GM23248 (cell line): Measurements from ENCODE around the gene BMI1.

Experiments used
- EZH2 ChIP-seq: fragments of 200-600 bp; sonication (generic); IDR thresholded peaks from 2 replicates; pipeline ENCODE4 v1.6.1; 2018; ENCODE audit warnings: antibody characterized with exemption, mild to moderate bottlenecking; ENCODE audit not compliant: insufficient read depth, poor library complexity, severe bottlenecking
- EZH2phosphoT487 ChIP-seq: fragments of 200-600 bp; sonication (generic); IDR thresholded peaks from 2 replicates; pipeline ENCODE4 v1.6.1; 2018; ENCODE audit warnings: antibody characterized with exemption, moderate library complexity, mild to moderate bottlenecking, low read depth; ENCODE audit not compliant: insufficient read depth

GRCh38 chr10:22329150-22329549 lies 8.3 kb downstream of the BMI1 start:
- TF ChIP-seq EZH2, result no peak
- TF ChIP-seq EZH2phosphoT487, result no peak
